ENCODE results near the gene GIPC3.

DNA sequence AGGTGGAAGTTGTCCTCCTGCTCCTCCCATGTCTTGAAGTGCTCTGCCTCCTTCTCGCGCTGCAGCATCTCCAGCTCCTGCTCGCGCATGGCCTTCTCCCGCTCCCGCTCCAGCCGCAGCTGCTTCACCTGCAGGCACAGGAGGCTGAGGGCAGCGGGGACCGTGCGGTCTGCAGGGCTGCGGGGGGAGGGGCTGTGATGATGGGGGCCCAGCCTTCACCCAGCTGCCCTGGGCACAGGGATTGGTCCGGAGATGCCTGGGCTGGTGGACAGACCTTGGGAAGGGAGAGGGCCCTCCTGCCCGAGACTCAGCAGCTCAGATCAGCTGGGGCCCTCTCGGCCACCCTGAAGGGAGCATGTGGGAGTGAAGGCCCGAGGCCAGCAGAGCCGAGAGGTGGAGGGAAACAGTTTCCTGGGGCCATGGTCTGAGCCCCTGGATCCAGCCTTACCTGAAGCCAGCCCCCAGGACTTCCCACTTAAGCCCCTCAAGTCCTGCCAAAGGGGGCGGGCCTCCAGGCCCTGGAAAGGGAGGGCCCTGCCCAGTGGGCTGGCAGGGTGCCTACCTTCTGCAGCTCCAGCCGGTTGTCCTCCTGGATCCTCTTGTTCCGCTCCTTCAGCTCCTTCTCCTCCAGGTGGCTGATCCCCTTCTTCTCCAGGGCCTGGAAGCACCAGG, 35.0 kb downstream of the GIPC3 start:
- TF ChIP-seq, protein P1, sequence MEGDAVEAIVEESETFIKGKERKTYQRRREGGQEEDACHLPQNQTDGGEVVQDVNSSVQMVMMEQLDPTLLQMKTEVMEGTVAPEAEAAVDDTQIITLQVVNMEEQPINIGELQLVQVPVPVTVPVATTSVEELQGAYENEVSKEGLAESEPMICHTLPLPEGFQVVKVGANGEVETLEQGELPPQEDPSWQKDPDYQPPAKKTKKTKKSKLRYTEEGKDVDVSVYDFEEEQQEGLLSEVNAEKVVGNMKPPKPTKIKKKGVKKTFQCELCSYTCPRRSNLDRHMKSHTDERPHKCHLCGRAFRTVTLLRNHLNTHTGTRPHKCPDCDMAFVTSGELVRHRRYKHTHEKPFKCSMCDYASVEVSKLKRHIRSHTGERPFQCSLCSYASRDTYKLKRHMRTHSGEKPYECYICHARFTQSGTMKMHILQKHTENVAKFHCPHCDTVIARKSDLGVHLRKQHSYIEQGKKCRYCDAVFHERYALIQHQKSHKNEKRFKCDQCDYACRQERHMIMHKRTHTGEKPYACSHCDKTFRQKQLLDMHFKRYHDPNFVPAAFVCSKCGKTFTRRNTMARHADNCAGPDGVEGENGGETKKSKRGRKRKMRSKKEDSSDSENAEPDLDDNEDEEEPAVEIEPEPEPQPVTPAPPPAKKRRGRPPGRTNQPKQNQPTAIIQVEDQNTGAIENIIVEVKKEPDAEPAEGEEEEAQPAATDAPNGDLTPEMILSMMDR (IDR thresholded peaks at IDR 0.05; ENCODE audit: low read depth, low read length, missing input control) = no peak
- TF ChIP-seq RAD21 (IDR thresholded peaks at IDR 0.05) (no peak), GABPA (IDR thresholded peaks at IDR 0.05 in 1 of 2, conservative IDR thresholded peaks at IDR 0.05 in 1 of 2) (no peak), EGR1 (IDR thresholded peaks at IDR 0.05; ENCODE audit: low read depth in 2 of 2) (no peak), FOXA2 (IDR thresholded peaks at IDR 0.05) (no peak), ATF3 (IDR thresholded peaks at IDR 0.05) (no peak), REST (IDR thresholded peaks at IDR 0.05) (no peak), JUND (IDR thresholded peaks at IDR 0.05) (no peak)
- TF ChIP-seq, protein P2, sequence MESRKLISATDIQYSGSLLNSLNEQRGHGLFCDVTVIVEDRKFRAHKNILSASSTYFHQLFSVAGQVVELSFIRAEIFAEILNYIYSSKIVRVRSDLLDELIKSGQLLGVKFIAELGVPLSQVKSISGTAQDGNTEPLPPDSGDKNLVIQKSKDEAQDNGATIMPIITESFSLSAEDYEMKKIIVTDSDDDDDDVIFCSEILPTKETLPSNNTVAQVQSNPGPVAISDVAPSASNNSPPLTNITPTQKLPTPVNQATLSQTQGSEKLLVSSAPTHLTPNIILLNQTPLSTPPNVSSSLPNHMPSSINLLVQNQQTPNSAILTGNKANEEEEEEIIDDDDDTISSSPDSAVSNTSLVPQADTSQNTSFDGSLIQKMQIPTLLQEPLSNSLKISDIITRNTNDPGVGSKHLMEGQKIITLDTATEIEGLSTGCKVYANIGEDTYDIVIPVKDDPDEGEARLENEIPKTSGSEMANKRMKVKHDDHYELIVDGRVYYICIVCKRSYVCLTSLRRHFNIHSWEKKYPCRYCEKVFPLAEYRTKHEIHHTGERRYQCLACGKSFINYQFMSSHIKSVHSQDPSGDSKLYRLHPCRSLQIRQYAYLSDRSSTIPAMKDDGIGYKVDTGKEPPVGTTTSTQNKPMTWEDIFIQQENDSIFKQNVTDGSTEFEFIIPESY (IDR thresholded peaks at IDR 0.05) = no peak
